Endothelial cell of umbilical vein (primary cell): Measurements from ENCODE around the gene SEMA7A.

Experiments
- CTCF ChIP-seq, 2 donors: IDR thresholded peaks; 1 replicate in 1 of 2; 2 replicates in 1 of 2; pipeline ENCODE4 v1.5.1; 2011; ENCODE audit warnings: low read length in 2 of 2, mild to moderate bottlenecking in 2 of 2, moderate library complexity in 2 of 2, control low read depth in 1 of 2, inconsistent platforms in 1 of 2, low read depth in 1 of 2; ENCODE audit not compliant: insufficient read depth in 1 of 2; ENCODE audit errors: extremely low read depth in 1 of 2
- POLR2A ChIP-seq: IDR thresholded peaks from 2 replicates; pipeline ENCODE4 v1.6.1; 2012; ENCODE audit warnings: low read depth, mild to moderate bottlenecking, control low read depth, low read length
- POLR2AphosphoS5 ChIP-seq: IDR thresholded peaks from 2 replicates; pipeline ENCODE4 v1.6.1; 2012; ENCODE audit warnings: low read depth, mild to moderate bottlenecking, control low read depth, low read length, moderate library complexity; ENCODE audit not compliant: insufficient read depth

DNA sequence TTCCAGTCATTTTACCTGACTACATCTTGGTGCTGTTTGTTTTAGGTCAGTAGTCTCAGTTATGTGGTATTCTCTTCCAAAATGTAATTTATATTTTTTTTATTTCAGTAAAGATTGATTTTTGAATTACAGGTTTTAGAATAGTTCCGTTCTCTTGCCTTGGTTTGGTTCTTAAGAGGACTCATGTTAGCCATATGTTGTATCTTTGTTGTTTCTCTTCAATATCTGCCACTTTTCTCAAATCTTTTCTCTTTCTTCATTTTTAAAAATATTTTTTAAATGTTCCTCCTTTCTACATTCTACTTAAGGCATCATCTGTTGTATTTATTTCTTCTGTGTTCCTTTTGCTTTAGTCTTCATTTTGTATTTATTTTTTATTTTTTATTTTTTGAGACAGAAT, 32.8 kb upstream of the SEMA7A start:
- TF ChIP-seq CTCF (IDR thresholded peaks at IDR 0.05; ENCODE audit: extremely low read depth in 1 of 2, insufficient read depth in 1 of 2, low read depth in 1 of 2, low read length in 2 of 2), result no peak
- TF ChIP-seq POLR2A, result no peak
- TF ChIP-seq POLR2AphosphoS5, result no peak
